Measurements from ENCODE around the gene SCARF1.

SCARF1 gene

DNA sequence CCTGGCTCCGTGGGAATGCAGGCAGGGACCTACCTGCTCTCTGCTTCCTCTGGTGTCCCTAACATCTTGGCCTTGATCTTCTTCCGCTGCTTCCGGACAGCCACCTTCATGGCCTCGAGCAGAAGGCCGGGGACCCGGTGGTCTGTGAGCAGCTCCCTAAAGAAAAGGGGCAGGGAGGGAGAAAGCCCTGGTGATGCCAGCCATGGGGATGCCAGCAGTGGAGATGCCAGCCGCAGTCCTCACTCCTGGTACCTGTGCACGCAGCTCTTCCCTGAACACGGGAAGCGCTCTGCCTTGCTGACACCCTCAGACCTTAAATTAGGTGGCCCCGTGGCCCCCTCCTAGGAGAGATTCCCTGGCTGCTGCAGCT is 2.3 kb upstream of the SCARF1 start:
- no peak for DNase-seq

DNA sequence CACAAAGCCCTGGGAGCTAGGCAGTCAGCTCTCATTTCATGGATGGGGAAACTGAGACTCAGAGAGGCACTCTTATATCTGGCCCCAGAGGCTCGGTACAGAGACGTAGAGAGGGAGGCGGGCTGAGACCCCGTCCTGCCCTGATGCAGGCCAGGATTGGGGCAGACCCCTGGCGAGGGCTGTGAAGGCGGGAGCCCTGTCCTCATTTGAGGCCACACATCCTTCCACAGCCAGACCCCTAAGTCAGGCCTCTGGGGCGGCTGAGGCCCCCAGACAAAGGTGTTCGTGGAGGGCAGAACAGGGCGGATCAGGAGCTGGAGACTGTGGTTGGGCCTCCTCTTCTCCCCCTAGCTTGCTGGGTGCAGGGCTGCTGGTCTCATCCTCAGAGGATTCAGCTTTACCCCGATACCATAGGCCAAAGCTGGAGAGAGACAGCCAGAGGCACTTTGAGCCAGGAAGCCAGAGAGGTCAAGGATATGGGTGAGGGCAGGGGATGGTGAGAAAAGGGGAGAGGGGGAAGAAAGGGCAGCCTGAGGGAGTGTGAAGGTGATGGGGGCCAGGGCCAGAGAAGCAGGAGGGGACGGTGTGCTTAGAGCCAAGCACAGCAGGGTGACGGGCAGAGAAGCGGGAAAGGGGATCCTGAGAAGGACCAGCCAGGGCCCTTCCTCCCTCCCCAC is 805 bp upstream of the SCARF1 start:
- DNase-seq = no peak

DNA sequence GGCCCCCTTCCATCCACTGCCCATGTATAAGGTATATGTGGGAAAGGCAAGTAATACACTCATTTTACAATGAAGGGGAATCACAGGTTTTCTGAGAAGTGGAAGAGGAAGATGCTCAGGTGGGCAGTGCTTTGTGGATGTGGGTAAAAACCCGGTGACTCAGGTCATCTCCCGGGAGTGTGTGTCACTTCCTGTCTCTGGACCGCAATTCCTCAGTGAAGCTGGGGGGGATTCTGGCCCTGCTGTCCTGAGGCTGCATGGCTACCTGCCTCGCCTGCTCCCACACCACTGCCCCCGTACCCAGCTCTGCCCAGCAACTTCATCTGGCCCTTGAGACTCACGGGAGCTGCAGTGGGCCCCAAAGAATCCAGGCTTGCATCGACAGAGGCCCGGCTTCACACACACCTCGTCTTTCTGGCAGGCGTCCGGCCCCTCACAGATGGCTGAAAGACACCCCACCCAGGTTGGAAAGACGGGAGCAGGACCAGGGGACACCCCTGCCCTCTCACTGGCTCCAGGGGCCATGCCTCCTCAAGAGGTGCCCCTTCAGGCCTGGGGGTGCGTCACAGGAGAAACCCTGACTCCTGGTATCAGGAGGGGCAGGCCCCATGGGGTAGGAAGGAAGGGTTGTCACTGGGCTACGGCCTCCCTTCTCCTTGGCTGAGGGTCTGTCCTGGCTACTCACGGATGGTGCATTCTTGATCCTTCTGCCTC is 882 bp downstream of the SCARF1 start:
- no peak for DNase-seq

DNA sequence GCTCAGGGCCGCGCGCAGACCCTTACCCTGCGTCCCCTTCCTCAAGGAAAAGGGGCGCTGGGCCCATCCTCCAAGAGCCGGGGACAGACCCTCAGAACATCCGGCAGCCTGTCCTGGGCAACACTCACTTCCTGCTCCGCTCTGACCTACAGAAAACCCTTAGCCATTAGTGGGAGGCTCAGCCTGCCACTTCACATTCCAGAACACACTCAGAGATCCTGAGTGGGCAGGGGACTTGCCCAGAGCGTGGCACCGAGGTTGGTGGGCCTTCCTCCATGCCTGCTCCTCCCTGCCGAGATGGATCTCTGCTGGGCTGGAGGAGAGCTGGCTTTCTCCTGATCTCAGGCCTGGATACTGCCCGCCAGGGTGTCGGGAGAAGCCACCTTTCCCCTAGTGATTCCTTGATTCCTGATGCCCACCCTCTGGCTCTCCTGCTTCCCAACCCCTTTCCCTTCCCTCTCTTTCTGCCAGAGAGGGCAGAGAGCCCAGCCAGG is 1.5 kb downstream of the SCARF1 start:
- DNase-seq = no peak

DNA sequence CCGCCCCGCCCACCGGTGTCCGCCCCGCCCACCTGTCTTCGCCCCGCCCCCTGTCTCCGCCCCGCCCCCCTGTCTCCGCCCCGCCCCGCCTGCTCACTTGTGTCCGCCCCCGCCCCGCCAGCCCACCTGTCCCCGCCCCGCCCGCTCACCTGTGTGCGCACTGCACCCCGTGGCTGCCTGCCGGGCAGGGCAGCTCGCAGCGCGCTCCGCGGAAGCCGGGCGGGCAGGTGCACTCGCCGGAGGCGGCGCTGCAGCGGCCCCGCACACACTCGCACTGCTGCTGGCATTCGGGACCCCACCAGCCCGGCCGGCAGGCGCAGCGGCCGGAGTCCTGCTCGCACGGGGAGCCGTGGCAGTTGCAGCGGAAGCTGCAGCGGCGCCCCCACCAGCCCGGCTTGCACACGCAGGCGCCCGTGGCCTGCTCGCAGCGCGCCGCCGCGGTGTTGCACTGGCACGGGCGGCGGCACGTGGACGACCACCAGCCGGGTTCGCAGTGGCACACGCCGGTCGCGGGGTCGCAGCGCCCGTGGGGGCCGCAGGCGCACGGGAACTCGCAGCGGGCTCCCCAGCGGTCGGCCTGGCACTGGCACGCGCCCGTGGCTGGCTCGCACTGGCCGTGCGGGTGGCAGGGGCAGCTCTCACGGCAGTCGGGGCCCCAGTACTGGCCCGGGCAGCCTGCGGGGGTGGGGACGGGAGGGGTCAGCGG is 2.1 kb downstream of the SCARF1 start:
- no peak for DNase-seq

DNA sequence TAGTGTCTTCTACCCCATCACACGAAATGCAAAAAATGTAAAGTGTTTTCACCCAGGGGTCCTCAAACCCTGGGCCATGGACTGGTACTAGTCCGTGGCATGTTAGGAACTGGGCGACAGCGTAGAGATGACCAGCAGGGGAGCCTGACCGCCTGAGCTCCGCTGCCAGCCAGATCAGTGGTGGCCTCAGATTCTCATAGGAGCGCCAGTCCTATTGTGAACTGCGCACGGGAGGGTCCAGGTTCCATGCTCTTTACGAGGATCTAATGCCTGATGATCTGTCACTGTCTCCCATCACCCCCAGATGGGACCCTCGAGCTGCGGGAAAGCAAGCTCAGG is 4.5 kb downstream of the SCARF1 start:
- DNase-seq = no peak

DNA sequence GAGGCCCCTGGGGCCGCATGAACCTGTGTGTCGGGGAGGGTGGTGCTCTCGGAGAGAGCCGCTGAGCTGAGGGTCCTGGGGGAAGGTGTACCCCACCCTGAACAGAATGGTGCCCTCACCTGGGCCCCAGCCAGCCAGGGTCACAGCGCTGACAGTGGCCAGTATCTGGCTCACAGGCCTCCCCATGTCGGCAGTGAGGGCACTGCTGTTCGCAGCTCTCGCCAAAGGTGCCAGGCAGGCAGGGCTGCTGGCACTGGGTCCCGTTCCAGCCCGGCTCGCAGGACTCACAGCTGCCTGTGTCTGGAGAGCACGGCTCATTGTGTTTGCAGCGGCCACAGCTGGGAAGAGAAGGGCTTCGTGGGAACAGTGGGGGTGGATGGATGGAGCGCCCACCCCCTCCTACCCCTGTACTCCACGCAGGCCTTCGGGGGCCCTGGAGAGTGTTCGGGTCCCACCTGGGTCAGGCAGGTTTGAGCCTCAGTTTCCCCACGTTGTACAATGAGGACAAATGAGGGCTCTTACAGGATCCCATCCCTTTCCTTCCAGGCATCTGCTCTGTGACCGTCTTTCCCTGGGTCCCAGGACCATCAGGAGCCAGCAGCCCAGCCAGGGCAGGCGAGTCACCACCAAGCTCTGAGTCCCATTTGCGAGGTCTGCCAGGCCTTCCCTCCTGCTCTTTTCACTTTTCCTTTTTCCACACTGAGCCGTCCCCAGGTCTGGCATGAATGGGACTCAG is 5.0 kb downstream of the SCARF1 start:
- no peak for DNase-seq

DNA sequence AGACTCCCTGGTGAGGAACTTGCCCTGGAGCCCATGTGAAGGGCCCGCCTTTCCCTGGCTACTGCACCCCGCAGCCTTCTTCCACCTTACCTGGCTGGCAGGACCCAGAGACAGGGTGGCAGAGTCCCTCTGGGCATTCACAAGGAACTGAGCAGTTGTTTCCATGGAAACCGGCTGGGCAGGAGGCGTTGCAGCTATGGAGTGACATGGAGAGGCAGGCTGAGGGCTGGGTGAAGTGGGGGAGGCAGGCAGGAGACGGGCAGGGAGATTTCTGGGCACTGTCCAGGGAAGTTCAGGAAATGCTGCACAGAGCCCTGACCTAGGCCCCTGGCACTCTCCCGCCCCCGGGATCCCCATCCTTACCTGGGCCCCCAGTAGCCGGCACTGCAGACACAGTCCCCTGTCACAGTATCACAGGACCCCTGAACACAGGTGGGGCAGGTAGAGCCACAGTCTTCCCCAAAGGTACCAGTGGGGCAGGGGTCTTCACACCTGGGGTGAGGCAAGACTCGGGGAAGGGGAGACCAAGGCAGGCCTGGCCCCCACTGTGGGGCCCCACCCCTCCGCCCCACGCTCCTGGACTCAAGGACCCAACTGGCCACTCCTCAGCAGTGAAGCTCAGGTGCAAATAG is 5.9 kb downstream of the SCARF1 start:
- no peak for DNase-seq

DNA sequence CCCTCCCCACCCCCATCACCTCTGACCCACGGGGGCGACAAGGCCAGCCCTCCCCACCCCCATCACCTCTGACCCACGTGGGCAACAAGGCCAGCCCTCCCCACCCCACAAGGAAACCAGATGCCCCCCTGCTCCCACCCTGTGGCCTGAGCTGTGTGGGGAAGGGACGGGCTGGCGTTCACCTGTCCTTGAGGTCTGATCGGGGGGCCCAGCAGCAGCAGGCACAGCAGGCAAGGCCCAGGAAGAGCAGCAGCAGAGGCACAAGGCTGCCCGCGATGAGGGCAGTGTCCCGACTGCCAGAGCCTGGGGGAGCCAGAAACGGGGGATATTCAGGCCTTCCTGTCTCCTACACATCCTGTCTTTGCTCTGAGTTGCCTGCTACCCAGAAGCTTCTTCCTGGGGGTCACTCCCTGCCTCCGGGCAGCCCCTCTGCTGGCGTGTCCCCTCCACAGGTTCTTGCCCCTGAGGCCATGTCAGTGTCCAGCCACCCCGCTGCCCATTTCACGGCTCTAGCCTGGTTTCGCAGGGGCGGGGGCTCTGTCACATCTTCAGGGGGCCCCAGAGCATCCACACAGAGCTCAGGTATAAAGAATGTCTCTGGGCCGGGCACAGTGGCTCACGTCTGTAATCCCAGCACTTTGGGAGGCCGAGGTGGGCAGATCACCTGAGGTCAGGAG is 6.8 kb downstream of the SCARF1 start:
- DNase-seq = no peak

DNA sequence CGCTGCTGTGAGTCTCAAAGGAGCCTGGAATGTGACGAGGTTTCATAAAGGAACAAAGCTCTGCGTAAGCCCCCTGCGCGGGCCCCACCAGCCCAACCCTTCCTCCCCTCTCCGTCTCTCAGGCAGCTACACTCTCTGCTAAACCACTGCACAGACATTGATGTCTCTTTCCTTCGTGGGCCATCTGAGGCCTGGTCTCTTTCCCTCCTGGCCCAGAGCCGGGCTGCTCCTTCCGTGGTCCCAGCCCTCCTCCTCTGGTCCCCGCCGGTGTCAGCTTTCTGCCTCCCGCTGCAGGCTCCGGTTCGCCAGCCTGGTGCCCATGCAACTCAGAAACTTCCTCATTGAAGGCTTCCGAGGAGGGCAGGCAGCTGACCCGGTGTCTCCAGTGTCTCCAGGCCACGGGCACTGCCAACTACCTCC is 7.4 kb downstream of the SCARF1 start:
- no peak for DNase-seq

DNA sequence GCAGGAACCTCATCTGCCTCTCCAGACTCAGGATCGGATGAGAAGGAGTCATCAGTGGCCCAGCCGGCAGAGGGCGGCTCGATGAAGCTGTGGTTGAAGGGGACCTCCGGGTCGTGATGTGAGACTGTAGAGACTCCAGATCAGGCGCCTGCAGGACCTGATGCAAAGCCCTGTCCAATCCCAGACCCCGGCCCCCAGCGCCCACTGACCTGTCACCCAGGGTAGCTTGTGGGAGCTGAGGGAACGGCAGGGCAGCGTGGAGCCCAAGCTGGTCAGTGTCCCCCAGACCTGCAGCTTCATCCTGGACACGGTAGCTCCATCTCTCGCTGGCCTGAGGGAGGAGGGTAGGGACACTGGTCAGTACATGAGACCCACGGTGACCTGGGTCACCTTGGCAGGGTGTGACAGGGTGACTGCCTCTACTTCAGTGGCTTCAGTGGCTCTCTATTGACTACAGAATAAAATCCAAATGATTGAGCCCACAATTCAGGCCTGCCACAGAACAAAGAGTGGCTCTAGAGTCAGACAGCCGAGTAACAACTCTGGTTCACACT is 8.7 kb downstream of the SCARF1 start:
- DNase-seq = no peak

DNA sequence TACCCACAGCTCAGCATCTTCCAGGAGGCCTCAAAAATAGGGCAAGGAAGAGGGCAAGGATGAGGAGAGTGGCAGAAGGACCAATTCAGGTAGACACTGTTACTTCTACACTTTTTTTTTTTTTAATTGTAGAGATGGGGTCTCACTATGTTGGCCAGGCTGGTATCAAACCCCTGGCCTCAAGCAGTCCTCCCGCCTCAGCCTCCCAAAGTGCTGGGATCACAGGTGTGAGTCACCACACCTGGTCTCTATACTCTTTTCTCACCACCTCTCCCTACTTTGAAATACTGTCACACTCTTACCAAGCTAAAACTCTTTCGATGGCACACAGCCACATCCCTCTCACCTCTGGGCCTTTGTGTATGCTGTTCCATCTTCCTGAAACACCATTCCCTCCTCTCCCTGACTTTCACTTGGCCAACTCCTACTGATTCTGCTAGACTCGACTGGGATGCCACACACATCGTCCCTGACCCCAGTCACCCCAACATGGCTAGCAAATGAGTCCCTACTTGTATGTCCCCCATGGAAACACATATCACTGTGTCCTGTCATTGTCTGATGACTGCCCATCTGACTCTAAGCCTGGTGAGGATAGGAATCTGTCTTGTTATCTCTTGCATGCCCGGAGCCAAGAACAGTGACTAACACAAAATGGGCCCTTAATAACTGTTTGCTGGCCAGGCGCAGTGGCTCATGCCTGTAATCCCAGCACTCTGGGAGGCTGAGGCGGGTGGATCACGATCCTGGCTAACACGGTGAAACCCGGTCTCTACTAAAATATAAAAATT is 9.7 kb downstream of the SCARF1 start:
- DNase-seq = no peak

DNA sequence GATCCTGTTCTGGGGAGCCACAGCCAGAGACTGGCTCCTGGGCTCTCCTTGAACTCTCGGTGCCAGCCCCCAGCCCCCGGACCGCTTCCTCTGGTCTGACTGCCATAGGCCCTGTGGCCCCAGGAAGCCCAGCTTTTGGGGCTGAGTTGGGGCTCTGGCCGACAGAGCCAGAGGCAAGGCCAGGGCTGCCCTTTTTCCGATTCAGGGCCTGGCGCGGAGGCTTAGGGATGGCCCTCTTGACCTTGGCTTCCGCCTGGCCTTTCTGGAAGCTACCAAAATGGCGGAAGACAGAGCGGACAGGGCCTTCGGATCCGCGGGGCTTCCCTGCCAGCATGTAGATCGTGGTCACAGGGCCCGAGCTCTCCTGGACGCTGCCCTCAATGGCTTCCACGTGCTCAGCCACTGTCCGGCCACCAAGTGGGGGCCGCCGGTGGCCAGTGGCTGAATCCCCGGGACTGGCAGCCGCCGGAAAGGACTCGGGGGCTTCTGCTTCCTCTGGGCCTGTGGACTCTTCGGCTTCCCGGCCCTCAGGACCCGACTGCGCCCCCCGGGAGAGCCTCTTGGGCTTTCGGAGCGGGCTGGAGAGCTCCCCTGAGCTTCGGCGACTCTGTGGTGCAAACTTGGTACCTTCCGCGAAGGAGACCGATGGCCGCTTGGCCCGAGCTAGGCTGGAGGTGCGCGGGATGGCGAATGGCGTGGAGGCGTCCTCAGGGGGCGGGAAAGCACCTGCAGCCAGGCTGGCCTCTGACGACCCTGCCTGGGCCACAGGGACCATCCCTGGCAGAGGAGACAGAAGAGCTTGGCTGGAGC is 10.5 kb downstream of the SCARF1 start:
- no peak for DNase-seq

DNA sequence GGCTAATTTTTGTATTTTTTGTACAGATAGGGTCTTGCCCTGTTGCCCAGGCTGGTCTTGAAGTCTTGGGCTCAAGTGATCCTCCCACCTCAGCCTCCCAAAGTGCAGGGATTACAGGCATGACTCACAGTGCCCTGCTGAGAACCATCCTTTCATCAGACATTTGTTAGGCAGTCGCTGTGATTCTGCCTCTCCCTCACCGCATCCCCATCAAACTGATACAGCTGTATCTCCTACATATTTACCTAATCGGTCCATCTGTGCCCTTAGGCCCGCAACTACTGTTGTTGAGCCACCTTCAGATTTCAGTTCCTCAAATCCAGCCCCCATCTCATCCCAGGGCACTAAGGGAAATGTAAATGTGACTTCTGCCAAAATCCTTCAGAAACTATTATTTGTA is 14.9 kb downstream of the SCARF1 start:
- no peak for DNase-seq

DNA sequence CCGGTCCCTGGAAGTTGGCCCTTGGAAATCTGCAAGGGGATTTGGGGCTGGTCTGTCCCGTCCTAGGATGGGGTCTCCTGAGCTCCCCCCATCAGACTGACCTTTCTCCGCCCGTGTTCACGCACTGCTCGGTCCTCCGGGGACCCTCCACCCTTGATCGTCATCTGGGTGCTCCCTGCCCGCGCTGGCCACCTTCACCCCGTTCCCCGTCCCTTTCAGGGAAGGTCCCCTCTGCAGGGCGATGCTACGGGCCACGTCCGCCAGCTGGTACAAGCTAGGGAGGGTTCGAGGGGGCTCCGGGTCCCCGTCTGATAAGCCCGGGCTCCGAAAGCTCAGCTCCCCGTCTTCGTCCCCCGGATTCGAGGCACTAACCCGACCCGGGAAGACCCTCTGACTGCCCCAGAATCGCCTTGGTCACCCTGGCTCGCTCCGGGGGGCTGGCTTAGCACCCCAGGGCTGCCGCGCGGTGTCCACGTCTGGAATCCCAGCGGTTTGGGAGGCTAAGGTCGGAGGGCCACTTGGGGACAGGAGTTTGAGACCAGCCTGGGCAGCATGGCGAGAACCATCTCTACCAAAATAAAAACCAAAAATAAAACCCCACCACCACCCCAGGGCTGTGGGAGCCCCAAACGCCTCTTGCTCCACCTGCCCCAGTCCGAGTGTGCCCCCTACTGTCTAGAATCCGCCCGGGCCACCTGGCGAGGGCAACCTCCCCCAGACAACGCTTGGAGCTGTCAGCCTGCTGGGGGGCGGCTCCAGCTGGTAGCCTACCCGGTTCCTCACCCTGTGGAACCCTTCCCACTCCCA is 15.8 kb downstream of the SCARF1 start:
- DNase-seq = no peak

DNA sequence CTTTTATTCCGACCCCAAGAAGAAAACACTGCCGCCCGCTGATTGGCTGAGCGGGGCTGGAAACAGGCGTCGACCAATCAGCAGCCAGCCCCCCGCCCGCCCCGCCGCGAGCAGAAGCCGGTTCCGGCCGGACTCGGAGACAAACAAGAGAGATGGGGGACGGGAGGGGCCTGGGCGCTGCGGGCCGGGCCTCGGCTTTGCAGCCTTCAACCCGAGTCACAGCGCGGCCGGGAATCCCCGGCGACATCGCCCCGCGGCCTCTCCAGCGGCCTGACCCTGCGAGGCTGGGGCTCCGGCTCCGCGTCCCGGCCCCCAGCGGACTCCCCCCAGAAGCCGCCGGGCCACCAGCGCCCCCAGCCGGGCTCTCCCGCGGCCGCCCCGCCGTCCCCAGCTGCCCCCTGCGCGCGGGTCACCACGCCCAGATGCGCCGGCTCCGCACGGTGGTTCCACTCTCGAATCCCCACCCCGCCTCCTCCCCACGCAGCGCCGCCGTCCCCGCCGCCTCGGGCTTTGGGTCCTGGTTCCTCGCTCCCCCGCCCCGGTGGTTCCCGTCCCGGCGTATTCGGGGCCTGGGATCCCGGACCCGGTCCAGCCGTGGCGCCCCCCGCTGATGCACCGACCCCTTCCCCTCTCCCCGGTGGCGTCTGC is 16.6 kb downstream of the SCARF1 start:
- no peak for DNase-seq

DNA sequence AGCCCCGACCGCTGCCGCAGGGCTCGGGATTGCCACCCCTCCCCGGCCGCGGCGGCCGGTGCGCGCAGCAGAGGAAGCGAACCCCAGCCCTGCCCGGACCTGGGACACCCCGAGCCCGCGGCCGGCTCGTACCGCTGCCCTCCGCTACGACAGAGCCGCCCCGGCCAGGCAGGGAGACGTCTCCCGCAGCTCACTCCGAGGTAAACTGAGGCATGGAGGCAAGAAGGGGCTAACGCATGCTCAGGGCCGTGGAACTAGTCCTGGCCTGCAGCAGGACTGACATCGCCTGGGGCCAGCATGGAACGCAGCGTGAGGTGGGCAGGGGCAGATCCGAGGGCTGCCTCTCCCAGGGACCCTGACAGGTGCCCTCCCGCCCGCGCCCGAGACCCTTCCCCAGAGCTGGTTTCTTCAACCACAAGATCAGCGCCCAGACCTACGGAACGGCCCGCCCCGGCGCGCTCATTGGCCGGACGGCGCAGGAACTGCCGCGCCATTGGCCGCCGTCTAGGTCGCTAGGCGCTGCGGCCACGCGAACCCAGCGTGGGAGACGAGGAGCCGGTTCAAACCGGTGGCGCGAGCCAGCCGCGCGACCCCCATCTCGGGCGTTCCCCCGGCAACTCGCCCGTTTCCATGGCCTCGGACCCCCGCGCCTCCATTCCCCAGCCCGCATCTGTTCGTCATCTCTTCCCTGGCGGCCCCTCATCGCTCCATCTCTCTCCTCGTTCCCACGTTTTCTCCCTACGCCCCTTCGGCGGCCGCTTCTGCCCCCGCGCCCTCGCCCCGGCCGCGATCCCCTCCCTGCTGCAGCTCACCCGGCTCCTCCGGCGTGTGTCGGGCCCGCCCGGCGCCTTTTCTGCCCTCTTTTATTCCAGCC is 17.3 kb downstream of the SCARF1 start, which contains the start of gene SLC43A2:
Gene SLC43A2, minus strand, starts transcription at position 853 of the 874 bp plus-strand sequence. CDS start 960 bp downstream, outside the sequence.
- no peak for DNase-seq

All from SIG-M5 (cell line).